Measurements from ENCODE around the gene PLEK2. TPM values are rescaled to one million over a fixed set of nuclear protein-coding genes. Genes with fewer than 3 reads are reported as not detected.

The PLEK2 gene
- total and polyA plus RNA-seq, 2 experiments from 2014 or later, result 1.0 to 2.2 TPM

GRCh38 chr14:67417633-67418032 is 5.7 kb upstream of the PLEK2 start (continued):
- no peak for TF ChIP-seq ZNF462 (CRISPR knock-in tag; IDR thresholded peaks at IDR 0.05)
- TF ChIP-seq REST (IDR thresholded peaks at IDR 0.05; ENCODE audit: unreplicated experiment), result no peak

GRCh38 chr14:67416810-67417209 is 4.8 kb upstream of the PLEK2 start:
- Mint-ChIP-seq H3K9me3 (no peaks in the 10 kb centered on the region), H3K36me3 (ENCODE audit: low read depth) (no peaks in the 10 kb centered on the region), H3K4me1 (peaks cover 4% of the 10 kb centered on the region), H3K27ac (no peak overlapping the region), H3K27me3 (ENCODE audit: insufficient read depth, low read depth, poor library complexity) (peaks cover 12% of the 10 kb centered on the region), H3K4me3 (no peak overlapping the region)
- Histone ChIP-seq H3K79me2 (replicated peaks; ENCODE audit: insufficient read depth) (no peaks in the 10 kb centered on the region), H3K36me3 (ENCODE audit: insufficient read depth) (no peaks in the 10 kb centered on the region), H3K4me3 (no peak overlapping the region), H3K9me2 (ENCODE audit: insufficient read depth) (no peaks in the 10 kb centered on the region), H3K4me1 (ENCODE audit: insufficient read depth) (no peaks in the 10 kb centered on the region), H2AFZ (no peak overlapping the region), H3K27ac (ENCODE audit: low read depth) (no peak overlapping the region), H3K27me3 (ENCODE audit: insufficient read depth) (peaks cover 21% of the 10 kb centered on the region), H3F3A (replicated peaks; ENCODE audit: low read depth) (no peaks in the 10 kb centered on the region), H3K4me2 (no peak overlapping the region), H4K20me1 (replicated peaks; ENCODE audit: insufficient read depth) (no peaks in the 10 kb centered on the region)
- DNase-seq (ENCODE audit: low spot score) (no peak), ATAC-seq (no peak)
- TF ChIP-seq ZNF331 (CRISPR knock-in tag; IDR thresholded peaks at IDR 0.05; ENCODE audit: low read depth) (no peak), EZH2 (IDR thresholded peaks at IDR 0.05; ENCODE audit: low read depth, unreplicated experiment) (no peak), CTCF (conservative IDR thresholded peaks at IDR 0.05; ENCODE audit: low read depth in 2 of 2) (no peak), STAT1 (IDR thresholded peaks at IDR 0.05; ENCODE audit: unreplicated experiment) (no peak), EZH2phosphoT487 (IDR thresholded peaks at IDR 0.05; ENCODE audit: unreplicated experiment) (no peak), REST (IDR thresholded peaks at IDR 0.05; ENCODE audit: unreplicated experiment) (no peak), NANOG (IDR thresholded peaks at IDR 0.05; ENCODE audit: borderline replicate concordance) (no peak), POLR2AphosphoS5 (IDR thresholded peaks at IDR 0.05; ENCODE audit: low read depth) (no peak), CREB1 (CRISPR knock-in tag; IDR thresholded peaks at IDR 0.05; ENCODE audit: low read depth) (no peak)
